Fibroblast of skin of back (primary cell): Measurements from ENCODE around the gene HOXA3. TPM values are rescaled to one million over a fixed set of nuclear protein-coding genes. Genes with fewer than 3 reads are reported as not detected.

ENCODE experiments used
- DNase-seq: peaks from one replicate; pipeline ENCODE4 v3.0.0-alpha.2; 2013
- polyA plus RNA-seq, 2 experiments: library from polyadenylated mRNA; unstranded; fragments of 120-200 nt; gene quantifications; one replicate each; pipeline ENCODE4 v1.2.1, GENCODE V29; 2013; ENCODE audit not compliant: insufficient read length in 2 of 2

Gene HOXA3
- 0.05 TPM for polyA plus RNA-seq (2013, experiment 1 of 2; ENCODE audit: insufficient read length)
- 0.05 TPM for polyA plus RNA-seq (2013, experiment 2 of 2; ENCODE audit: insufficient read length)

DNA sequence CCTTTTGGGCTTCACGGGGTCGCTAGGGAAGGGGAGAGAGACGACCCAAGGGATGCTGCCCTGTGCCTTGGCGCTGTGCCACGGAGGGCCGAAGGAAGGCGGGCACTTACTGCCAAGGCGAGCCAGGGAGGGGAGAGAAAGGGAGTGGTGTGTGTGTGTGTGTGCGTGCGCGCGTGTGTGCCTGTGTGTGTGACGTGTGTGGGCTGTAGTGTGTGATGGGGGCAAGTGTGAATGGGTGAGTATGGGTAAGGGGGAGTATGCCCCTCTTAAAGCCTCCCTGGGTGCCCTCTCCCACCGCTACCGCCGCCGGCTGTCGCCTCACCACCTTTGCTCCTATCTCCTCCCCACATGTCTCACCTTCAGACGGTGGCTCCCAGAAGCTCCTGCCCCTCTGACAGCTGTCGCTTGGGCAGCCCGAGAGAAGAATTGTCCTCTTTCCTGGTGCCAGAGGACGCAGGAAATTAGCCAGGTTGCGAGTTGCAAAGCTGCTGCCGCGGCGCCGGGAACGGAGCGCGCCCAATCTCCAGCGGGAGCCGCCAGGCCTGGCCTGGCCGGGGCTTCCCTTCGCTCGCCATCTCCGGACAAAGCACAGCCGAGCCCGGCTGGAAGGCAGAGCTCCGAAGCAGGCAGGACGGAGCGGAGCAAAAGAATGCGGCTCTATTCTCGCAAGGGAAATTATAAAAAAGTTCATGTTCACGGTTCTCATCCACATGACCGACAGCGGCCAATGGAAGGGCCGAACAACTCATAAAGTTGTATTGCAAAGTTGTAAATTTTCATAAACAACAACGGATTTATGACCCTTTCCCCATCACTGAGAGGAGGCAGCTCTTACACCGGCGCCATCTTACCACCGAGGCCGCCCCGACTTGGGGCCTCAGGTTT is at the start of gene HOXA3:
Gene HOXA3 (minus strand): TSS at position 653 of the 885 bp plus-strand sequence. CDS start 41,943 bp downstream, outside the sequence.
- no peak for DNase-seq

DNA sequence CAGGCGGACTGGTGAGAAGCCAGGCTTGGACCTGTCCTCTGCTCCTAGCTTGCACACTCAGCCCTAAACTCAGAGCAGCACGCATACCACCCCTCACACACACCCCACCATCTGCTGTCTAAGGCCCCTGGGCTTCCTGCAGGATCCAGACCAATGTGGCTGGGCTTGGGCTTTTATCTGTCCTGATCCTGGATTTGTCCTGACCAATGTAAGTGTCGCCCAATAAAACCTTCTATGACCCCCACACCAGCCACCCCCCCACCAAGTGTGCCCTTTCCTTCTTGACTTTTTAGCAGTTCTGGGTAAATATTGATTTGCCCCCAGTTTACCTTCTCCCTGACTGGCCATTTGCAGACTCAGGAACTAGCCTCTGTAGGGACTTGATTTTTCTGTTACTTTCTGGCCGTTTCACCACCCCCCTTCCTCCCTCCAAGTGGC is 49.2 kb upstream of the HOXA3 start:
- DNase-seq: no peak

DNA sequence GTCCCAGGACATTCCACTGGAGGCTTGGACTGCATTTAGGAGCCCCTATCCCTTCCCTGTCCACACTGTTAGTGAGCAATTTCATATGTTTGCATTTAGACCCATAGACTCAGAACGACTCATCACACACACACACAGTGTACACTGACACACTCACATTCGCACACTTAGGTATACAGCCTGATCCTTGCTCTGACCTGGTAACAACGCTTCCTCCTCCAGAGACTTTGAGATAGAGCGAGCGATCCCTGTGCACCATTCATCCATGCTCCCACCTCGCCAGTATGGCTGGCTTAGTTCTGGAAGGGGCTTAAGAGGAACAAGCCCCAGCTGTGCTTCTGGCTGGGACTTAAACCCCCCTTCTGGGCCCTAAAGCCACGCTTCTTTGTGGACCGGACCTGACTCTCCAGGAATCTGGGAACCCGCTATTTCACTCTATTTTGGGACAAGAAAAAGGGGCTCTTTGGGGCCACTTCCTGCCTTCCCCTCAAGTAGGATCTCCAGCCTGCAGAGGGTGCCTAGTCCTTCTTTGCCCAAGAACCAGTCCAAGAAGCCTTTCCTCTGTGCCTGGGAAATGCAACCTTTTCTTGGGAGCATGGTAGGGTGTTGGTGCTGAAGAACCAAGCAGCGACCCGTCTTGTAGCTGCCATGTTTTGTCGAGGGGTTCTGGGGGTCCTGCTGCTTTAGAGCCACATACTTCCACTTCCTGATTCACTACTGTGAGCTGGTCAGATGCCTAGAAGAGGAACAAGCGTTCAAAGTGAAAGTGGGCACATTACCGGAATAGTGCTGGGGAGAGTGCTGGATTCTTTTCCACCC is 48.6 kb upstream of the HOXA3 start:
- no peak for DNase-seq

DNA sequence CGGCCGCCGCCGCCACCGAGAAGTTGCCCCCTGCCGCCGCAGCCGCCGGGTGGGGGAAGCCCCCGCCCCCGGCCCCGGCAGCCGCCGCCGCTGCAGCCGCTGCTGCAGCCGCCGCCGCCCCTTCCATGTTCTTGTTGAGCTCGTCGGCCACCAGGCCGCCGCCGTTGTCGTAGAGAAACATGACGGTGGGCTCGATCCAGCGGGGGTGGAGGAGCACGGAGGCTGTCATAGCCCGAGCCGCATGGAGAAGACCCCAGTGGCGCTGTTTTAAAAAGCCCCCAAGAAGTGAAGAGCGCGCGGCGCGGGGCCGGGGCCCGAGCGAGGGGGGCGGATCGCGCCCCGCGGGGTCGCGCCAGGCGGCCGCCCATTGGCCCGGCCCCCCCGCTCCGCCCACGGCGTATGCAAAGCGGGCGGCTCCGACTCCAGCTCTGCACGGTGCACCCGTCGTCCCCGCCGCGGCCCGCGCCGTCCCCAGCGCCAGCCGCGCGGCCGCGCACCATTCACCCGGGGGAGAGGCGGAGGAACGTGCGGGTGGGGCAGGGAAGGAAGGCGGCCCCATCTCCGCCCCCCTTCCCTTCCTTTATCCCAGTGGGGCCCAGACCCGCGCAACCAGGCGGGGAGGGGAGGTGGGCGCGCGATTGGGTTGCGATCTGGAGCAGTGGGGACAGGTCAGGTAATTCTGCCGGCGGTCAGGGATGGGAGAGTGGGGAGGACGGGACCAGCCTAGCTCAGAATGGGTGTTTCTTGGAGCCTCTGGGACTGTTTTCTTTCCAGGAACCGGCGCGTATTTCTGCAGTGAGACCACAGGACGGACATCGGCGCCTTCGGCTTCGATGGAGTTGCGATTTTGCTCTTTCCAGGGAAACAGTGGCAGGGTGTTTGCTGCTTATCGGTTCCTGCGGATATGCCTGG is 47.7 kb upstream of the HOXA3 start, which contains the start of gene HOXA13:
Gene HOXA13 (minus strand): TSS at position 243 of the 912 bp plus-strand sequence. CDS start 14 bp downstream, at position 229.
- DNase-seq: peak; percentile 16

DNA sequence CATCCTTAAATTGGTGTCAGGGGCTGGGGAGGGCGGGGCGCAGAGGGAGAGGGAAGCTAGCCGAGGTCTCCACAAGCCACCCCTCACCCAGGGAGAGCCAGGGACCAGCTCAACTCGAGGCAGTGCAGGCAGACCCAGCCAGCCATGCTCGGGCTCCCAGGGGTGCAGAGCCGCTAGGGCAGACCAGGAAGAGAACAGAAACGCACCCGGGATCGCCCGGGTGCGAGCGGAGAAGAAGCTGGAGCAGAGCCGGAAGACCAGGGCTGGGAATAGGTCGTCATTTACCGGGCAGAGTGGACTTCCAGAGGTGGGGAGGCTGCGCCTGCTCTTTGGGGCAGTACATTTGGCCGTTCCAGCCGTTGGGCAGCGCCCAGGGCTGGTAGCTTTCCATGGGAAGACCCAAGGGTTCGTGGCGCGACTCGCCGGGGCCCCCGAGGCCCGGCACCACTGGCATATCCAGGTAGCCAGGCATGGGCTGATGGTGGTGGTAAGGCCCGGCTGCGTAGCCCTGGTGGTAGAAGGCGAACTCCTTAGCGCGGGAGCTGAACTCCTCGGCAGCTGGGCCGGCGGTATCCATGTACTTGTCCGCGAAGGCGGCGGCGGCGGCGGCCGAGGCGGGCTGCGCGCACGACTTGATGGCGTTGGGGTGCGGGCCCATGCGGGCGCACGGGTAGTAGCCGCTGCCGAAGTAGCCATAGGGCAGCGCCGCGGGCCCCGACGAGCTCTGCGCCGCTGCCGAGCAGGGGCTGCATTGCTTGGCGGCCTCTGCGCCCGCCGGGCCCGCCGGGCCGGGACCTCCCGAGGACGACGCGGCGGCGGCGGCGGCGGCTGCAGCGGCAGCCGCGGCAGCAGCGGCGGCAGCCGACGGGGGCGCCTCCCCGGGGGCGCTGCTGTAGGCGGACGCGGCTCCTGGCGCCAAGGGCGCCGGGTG is 46.8 kb upstream of the HOXA3 start:
- DNase-seq: no peak

DNA sequence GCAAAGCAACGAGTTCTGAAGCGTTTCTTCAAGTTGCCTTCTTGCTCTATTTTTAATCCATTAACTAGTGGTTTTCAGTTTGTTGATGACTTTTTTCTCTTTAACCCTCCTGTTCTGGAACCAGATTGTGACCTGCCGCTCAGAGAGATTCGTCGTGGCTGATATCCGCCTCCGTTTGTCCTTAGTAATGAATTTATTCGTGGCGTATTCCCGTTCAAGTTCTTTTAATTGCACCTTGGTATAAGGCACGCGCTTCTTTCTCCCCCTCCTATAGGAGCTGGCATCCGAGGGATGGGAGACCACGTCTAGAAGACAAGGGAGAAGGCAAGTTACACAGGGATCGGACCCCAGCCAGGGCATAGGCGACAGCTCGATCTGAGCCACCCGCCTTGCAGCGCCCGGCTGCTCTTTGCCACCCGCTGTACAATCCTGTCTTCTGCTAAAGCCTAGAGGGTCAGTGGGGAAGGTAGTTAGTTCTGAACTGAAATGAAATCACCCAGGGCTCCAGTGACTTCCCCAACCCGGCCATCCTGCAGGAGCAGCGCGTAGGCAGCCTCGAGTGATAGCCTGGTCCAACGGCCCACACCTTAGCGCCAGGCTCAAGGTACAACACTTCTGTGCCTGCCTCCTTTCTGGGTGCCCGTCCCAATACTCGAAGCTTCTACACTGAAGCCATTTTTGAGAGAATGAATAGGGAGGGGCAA is 45.9 kb upstream of the HOXA3 start:
- DNase-seq: no peak

DNA sequence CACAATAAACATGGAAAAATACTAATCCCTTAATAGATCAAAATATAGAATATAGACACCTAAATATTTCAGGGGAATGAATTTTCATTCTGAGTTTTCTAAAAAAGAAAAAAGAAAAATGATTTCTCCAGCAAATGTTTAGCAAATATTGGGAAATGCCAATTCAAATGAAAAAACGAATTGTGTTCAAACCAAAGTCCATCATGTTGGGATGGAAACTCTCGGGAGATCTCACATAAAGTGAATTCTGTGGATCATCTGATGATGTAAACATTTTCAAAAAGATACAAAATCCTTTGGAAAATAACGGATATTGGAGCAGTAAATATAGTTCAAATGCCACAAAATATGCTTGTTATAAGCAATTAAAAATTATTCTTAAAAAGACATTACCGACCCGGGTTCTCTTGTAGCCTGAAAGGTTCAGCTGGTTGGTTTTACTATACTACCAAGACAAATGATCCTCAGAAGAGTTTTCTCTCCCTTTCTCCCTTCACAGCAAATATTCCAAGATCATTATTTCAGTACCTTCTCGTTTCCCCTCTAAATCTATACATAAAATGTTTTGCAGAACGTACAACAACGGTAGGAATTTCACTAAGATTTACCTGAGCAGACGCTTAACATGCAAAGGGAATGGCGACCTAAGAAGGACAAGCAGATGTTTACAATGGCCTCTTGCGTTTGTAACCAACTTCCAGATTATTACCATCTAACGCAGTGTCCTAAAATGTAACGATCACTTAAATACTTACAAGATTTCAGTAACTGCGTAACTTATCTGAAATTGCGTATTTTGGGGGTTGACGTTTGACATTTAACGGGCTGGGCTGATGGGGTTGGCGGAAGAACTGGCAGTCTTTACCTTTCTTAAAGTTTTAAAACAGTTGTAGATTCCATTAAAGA is 45.0 kb upstream of the HOXA3 start:
- no peak for DNase-seq

DNA sequence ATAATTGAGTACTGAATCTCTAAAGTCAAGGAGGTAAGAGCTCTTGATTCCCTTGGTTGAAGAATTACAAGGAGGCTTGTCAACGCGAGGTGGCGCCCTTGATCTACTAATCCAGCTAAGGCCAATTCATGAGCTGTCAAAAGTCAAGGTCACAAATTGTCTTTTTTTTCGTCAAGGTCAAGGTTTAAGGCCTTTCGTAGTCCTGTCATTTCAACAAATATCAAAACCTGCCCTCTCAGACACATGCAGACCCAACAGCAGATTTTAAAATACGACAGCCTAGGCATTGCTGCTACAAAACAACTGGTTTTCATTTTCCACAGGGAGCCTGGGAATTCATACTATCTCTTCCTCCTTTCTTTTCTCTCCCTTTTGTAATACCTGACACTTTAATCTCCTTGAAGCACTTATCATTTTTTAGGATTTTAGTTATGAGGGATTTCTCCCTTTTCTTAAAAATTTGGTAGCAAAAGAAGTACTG is 43.9 kb upstream of the HOXA3 start:
- peak; percentile 54 for DNase-seq

DNA sequence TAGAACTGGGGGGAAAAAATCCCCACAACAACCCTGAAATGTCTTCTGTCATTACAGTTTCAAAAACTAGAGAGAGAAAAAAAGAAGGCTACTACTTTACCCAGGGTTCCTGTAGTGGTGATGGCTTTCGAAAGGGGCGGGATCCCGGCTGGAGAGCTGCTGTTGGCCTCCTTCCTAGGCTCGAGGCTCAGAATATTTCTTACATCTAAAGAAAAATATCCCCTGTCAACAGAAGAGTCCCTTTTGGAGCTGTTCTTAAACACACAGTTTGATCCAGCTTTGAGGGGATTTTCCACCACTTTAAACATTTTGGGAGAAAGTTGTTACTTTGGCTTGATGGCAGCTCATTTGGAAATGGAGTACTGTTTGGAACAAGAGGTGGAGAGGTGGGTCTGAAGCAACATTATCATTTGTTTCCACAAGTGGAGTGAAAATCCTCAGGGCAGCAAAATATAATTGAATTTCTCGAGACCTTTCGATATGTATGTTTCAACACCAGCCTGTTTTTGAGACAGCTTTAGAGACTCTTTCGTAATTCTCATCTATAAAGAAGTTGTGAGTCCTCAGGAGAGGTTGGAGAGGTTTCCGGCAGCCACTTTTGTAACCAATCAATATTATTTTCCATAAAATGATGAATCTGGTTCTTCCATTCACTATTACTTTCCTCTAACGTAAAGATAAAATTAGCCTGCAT is 42.5 kb upstream of the HOXA3 start:
- no peak for DNase-seq

DNA sequence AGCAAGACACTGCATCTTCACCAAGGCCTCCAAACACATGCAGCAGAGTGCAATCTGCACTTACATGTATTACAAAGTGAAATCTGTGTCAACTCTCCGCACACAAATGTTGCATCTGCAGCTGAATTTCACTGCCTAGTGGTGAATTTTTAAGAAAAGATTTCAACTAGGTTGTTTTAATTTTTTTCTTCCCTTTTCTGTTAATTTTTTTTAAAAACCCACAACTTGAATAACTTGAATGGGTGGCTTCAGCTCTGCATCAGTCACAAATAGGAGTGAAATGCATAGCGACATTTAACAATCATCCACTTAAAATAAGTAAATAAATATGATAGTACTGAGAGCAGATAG is 41.6 kb upstream of the HOXA3 start:
- DNase-seq: no peak

DNA sequence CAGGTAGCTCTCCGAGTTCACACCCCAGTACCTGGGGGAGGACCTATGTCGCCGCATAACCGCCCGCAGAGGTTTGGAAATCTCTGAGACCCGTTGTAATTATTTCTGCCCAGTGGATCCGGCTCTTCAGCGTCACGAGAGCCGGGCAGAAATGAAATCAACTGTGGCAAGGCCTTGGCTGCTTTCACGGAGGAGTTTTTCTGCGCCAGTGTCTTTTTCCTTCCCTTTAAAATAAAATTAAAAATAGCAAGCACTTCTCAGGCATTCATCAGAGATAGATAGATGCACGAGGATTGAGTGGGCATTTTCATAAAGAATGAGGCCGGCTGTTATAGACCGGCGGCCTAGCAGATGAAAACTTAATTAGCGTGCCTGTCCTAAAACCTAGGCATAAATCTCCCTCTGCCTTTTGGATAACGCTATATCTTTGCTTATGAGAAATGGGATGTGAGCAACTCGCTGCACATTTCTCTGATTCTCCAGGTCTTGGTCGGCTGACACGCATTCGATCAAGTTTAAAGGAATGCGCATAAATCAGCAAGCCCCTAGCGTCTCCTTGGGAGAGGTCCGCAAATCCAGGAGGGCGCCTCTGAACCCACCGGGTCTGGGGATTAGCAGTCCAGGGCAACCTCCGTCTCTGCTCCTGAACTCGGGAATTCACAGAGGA is 41.1 kb upstream of the HOXA3 start:
- DNase-seq: no peak

DNA sequence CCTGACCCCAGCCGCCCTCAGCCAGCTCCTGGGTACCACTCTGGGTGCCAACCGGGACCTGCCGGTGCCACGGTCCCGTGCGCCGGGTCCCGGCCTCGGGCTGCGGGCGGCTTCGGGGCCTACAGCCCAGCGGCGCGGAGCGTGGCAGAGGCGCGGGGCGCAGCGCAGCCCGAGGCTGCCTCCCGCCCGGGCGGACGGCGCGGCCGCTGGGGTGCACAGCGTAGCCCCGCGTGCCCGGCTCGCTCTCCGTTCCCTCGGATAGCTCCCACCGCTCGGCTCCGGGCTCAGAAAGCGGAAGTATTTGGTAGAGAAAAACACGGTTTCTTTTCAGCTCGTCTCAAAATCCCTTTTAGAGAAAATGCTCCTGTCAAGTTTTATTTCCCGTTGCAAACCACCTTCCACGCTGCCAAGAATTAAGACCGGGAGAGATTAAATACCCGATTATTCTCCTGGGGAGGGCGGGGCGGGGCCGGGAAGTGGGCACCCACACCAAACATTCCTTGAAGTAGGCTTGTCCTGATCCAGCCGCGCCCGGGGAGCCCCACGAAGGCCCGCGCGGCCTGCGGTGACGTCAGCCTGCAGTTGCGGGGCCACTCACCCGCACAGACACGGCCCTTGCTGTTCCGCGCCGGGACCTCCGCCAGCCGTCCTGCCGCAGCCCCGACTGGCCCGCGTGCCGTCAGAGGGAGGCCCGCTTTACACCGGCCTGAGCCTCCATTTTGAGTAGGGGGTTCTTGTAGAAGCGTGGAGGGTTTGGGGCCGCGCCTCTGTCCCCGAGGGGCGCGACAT is 40.4 kb upstream of the HOXA3 start:
- DNase-seq: no peak

DNA sequence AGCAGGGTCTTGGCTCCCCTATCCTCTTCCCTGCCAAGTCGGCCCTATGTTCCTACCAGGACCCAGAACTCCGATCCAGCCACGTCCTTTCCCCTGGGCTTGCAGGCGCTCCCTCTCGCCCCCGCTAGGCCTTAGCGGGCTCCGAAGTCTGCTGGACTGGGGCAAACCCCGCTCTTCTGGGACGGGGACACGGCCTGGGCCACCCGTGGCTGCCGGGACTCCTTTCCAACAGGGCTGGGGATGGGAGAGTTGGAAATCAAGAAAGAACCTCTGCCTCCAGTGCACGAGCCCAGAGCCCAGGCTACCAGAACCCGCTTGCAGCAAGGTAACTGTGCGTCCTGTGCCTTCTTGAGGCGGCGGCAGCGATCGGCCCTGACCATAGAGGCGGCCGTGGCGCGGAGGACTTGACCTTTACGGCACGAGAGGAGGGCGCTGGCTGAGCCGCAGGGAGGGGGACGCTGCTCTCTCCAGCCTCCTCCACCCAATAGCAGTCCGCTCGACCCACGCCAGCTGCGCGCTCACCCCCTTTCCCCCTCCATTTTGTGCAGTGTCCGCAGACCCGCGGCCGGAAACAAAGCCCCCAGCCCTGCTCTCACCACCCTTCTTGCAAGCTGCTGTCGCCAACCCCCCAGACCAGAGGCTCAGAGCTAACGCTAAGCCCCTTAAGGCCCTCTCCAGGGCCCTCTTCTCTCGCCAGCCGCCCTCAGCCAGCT is 39.6 kb upstream of the HOXA3 start:
- no peak for DNase-seq

DNA sequence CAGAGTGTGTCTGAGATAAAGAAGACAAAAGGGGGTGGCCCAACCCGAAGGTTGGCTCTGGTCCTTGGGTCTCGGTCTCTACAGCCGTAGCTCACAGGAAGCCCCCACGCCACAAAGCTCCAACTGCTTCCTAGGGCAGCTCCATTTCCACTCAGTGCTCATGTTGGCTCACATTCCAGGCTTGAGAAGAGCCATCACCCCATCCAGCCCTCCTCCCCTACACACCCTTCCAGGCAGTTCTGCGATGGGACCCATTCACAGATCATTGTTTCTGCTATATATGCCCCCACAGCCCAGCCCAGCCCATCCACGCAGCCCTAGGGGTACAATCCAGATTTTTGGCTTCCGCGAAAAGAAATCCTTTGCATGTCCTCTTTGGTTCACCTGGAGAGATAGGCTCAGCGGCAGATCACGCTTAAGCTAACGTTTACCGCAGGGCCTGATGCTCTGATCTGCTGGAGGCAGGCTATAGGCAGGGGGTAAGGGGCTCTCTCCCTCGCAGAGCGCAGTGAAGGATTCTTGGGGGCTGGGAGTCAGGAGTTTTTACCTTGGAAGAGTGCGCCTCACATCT is 38.9 kb upstream of the HOXA3 start:
- DNase-seq: no peak

DNA sequence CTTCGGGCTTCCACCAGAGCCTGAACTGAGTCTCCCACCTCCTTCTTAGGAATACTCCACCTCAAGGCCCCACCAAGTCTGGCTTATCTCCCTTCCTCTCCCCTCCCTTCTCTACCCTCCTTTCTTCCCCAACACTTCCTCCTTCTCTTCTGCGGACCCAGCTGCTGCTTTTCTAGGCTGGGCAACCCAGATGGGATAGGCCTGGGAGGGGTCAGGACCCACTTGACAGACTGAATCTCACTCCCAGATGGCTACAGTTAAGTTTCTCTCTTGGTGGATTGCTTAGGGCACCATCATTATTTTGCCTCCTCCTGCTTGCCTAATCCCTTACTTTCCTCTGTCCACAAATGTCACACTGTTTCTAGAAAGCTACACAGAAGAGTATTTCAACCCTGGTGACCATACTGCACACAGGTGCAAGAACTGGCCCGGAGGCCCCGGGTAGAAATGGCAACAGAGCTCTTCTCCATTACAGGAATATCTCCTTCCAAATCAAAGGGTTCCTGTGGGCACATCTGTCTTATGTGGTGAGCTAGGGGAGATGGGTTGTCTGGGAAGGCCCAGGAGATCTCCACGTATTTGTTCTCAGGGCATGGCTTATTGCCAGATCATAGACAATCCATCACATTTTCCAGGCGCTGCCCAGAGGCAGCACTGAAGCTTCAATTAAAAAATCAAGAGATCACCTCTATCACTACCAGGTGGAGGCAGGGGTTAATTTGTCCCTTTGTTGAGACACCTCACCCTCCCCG is 37.8 kb upstream of the HOXA3 start:
- DNase-seq: no peak
